Embryonic facial prominence (tissue), 1 donor: ENCODE measurements around the gene SBK2.
A peak's percentile ranks its signal among the peaks of the same experiment; 100 is the strongest.
"Not testable (repeated sequence)": the region's sequence is repeated elsewhere in the genome, so short reads cannot be mapped to it uniquely, and the experiment has no call there.

Source experiments
- DNase-seq: peaks from one replicate; pipeline ENCODE4 v3.0.0-alpha.2; 2016; ENCODE audit errors: extremely low spot score

Gene SBK2, protein sequence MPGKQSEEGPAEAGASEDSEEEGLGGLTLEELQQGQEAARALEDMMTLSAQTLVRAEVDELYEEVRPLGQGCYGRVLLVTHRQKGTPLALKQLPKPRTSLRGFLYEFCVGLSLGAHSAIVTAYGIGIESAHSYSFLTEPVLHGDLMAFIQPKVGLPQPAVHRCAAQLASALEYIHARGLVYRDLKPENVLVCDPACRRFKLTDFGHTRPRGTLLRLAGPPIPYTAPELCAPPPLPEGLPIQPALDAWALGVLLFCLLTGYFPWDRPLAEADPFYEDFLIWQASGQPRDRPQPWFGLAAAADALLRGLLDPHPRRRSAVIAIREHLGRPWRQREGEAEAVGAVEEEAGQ

DNA sequence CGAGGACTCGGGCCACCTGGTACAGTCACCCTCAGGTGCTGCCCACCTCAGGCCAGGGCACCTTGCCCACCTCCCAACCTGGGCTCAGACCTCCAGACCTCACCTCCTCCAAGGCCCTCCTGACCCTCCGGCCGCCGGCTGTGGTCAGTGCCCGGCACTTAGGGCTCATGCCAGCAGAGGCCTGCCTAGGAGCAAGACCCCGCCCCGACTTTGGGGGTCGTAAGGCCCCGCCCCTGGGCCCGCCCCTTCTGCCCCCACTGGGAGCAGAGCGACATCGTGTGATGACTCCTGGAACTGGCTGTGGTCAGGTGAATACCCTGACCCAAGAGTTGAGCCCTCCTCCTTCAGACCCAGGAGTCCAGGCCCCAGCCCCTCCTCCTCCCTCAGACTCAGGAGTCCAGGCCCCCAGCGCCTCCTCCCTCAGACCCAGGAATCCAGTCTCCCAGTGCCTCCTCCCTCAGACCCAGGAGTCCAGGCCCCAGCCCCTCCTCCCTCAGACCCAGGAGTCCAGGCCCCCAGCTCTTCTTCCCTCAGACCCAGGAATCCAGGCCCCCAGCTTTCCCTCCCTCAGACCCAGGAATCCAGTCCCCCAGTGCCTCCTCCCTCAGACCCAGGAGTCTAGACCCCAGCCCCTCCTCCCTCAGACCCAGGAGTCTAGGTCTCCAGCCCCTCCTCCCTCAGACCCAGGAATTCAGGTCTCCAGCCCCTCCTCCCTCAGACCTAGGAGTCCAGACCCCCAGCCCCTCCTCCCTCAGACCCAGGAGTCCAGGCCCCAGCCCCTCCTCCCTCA is at the start of gene SBK2:
SBK2 (minus strand) TSS at position 183 of the 790 bp plus-strand sequence. CDS start 839 bp downstream, outside the sequence.
- DNase-seq: no peak

DNA sequence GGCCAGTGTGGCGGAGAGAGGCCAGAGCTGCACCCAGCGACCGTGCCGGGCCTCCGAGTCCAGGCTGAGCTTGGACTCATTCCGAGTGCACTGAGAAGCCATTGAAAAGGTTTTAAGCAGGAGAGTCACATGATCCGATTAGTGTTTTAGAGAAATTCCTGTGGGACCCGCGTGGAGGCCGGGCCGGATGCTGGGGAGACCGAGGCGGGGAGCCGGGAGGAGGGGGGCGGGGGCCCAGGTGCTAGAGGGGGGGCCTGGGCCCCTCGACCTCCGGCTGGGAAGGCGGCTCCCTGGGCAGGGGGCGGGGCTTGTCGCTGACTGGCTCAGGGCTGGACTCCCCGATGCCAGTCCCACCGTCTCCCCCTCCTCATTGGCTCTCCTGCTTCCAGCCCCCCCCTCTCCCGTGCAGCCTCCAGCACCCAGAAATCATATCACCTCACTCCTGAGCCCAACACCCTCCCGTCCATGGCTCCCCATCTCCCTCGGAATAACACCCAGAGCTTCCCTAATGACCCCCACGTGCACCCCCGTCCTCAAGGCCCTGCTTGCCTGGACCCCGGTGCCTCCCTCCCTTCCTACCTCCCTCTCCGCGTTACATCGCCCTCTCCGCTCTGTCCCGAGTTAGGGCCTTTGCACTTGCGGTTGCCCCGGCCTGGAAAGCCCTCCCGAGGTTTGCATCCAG is 48.9 kb upstream of the SBK2 start:
- peak; percentile 84 for DNase-seq

DNA sequence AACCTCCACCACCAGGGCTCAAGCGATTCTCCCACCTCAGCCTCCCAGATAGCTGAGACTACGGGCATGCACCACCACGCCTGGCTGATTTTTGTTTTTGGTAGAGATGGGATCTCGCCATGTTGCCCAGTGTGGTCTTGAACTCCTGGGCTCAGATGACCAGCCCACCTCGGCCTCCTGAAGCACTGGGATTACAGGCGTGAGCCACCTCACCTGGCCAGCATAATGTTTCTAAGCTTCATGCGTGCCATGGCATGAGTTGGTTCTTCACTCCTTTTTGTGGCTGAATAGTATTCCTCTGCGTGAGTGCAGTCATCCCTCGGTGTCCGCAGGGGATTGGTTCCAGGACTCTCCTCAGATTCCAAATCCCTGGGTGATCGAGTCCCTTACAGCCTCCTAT is 47.9 kb upstream of the SBK2 start:
- no peak for DNase-seq

DNA sequence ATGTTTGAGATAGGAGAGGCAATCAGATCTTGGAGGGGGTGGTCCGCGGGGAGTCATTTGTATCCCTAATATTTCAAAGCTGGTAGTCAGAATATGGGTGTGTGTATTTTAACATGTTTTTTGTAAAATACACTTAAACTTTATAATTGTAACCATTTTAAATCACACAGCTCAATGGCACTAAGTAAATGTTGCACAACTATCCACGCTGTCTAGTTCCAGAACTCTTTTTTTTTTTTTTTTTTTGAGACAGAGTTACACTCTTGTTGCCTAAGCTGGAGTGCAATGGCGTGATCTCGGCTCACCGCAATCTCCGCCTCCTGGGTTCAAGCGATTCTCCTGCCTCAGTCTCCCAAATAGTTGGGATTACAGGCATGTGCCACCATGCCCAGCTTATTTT is 47.0 kb upstream of the SBK2 start:
- not testable (repeated sequence) for DNase-seq

DNA sequence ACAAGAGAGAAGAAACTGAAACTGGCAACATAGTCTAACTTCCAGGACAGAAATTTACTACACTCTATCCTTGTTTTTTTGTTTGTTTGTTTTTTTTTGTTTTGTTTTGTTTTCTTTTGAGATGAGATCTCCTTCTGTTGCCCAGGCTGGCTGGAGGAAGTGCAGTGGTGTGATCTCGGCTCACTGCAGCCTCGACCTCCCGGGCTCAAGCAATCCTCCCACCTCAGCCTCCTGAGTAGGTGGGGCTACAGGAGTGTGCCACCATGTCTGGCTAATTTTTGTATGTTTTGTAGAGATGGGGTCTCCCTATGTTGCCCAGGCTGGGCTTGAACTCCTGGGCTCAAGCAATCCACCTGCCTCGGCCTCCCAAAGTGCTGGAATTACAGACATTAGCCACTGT is 45.4 kb upstream of the SBK2 start:
- DNase-seq: not testable (repeated sequence)

DNA sequence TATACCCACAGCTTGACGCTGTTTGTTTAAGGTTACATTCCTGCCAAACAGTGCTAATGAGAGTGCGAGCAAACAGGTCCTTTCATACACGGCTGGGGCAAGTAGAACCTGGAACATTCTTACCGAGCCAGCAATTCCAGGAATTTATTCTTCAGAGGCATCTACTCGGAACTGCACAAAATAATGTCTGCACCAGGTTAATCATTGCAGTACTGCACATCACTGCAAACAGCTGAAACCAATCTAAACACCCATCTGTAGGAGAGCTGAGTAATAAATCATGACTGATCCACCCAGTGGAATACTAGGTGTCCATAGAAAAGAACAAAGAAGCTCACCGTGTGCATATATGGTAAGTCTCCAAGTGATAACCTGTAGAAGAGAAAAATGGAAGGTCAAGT is 44.9 kb upstream of the SBK2 start:
- DNase-seq: no peak

DNA sequence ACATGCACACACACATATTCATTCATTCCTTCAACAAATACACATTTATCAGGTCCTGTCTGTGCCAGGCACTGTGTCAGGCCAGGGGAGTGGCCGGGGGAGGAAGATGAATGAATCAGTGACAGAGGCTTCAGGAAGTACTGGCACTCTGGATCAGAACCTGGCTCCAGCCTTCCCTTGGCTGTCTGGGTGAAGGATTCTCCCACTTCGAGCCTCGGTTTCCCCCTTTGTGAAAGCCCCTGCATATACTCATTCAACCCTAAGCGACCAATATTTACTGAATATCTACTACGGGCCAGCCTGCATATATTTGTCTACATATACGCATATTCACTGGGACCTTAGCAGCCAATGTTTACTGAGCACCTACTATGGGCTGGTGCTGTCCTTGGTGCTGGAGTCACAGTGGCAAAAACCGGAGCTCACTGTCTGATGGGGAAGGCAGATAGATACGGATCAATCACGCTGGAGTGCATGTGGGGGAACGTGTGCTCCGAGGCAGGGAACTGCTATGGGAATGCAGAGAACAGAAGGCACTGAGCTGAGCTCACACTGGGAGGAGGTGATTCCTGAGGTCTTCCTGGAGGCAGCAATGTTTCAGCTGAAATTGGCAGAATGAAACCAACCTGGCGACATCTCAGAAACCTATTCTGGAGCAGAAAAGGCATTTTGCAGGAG is 44.4 kb upstream of the SBK2 start:
- DNase-seq: no peak

DNA sequence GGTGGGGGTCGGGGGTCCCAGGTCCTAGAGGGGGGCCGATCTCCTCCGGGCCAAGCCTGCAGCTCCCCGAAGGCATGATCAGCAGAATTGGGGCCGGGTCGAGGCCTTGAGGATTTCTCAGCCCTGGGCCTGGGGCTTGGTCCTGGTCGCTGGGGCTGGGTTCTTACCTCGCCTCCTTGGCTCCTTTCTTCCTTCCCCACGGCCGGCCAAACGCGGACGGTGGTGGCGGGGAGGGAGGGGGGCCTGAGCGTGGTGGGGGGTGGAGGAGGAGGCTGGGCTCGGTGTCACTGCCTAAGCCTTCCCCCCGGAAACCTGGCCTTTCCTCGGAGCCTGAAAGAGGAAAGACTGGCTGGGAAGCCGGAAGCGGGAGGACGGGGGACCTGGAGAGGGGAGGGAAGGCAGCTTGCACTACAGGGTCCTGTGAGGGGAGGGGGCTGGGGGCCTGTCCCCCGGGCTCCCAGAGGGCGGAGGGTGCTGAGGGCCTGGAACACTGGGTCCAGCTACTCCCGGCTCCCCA is 43.8 kb upstream of the SBK2 start, which contains the start of gene ZNF579:
ZNF579 (minus strand) TSS at position 221 of the 517 bp plus-strand sequence. CDS start 1,209 bp downstream, outside the sequence.
- DNase-seq: peak; percentile 73

DNA sequence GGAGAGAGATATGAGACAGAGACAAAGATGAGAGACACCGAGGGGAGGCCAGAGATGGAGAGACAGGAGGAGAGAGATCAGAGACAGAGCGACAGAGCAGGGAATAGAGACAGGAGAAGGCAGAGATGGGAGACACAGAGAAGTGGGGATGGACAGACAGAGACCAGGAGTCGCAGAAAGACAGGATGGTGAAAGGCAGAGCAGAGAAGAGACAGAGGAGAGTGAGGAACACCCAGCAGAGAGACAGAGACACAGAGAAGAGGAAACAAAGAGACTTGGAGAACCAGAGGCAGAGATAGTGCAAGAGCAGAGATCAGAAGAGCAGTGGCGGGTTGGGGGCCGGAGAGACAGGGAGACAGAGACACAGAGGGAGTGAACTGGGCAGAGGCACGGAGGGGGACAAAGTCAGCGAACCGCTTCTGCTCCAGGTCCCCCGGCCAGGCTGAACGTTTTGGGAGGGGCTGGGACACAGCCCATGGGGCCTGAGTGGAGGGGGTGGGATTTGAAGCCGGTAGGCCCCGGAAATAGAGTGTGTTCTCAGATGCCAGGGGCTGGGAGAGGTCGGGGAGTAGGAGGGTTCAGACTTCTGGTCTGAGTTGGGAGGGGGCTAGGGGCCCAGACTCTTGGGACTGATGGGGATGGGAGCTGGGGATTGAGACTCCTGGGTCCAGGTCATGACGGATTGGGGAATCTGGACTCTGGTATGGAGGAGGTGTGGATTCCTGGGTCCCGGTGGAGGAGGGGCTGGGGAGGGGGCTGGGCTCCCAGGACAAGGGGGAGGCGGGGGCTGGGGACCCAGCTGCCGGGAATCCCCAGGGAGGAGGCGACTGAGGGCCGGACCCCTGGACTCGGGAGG is 43.1 kb upstream of the SBK2 start:
- no peak for DNase-seq

DNA sequence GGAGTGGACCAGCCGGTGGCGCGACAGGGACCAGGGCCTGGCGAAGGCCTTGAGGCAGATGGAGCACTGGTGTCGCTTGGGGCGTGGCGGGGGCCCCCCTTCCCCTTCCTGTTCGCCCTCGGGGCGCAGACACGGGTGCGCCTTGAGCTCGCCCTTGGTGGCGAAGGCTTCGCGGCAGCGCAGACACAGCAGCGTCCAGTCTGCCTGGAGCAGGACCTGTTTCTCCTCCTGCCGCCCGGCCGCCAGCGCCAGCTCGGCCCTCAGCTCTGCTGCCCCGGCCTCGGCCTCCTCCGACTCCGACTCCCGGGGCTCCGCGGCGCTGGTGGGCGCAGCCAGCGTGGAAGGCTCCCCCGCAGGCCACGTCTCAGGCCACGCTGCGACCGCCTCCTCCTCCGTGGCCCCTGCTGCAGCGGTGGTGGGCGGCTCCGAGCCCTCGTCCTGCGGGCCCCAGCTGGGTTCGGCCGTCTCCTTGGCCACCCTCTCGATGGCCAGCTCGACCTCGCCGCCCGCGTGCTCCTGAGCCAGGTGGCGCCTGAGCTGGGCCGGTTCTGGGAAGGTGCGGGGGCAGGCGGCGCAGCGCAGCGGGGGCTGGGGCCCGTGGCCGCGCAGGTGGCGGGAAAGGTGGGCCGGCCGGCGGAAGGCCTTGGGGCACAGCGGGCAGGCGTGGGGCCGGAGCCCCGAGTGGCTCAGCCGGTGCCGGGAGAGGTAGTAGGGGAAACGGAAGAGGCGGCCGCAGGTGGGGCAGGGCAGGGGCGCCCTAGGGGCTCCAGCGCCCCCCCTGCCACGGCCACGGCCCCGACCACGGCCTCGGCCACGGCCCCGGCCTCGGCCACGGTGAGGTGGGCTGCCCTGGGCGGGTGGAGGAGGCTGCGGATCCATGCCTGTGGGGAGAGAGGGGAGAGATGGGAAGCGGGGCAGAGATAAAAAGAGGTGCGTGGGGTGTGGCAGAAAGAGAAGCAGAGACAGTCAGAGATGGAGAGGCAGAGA is 42.1 kb upstream of the SBK2 start:
- no peak for DNase-seq

DNA sequence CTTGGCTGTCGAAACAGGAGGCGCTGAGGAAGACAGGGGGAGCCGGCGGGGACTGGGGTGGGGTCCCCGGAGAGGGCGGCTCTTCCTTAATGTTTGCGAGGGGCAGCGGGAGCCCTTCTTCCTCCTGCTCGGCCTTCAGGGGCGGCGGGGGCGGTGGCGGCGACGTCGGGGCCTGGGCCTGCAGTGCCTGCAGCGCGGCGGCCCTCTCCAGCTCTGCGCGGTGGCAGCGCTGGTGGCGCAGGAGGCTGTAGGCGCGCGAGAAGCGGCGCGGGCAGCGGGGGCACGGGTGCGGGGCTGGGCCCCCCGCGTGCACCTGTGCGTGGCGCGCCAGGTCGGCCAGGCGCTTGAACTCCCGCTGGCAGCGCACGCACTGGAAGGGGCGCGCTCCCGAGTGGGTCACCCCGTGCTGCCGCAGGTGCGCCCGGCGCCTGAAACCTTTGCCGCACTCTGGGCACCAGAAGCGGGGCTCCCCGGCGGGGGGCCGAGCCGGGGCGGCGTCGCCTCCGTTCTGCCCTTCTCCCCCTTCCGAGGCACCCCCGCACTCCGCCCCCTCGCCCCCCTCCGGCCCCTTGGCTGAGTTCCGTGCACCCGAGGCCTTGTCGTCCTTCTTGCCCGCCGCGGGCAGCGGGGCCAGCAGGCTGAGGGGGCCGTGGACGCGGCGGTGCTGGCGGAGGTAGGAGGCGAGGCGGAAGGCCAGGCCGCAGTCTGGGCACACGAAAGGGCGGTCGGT is 41.3 kb upstream of the SBK2 start:
- no peak for DNase-seq

DNA sequence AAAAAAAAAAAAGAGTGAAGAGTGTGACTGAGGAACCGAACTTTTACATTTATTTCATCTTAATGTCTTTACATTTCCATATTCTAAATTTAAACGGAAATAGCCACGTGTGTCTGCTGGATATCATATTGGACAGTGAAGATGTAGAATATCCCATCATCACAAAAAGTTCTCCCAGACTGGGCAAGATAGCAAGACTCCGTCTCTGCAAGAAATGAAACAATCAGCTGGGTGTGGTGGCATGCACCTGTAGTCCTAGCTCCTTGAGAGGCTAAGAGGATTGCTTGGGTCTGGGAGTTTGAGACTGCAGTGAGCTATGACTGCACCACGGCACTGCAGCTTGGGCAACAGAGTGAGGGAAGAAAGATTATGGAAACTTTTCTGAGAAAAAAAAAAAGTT is 39.8 kb upstream of the SBK2 start:
- no peak for DNase-seq

DNA sequence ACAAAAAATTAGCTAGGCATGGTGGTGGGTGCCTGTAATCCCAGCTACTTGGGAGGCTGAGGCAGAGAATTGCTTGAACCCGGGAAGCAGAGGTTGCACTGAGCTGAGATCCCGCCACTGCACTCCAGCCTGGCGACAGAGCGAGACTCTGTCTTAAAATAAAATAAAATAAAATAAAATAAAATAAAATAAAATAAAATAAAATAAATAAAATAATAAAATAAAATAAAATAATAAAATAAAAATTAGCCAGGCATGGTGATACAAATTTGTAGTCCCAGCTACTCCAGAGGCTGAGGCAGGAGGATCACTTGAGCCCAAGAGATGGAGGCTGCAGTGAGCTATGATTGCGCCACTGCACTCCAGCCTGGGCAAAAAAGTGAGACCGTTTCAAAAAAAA is 37.0 kb upstream of the SBK2 start:
- DNase-seq: not testable (repeated sequence)

DNA sequence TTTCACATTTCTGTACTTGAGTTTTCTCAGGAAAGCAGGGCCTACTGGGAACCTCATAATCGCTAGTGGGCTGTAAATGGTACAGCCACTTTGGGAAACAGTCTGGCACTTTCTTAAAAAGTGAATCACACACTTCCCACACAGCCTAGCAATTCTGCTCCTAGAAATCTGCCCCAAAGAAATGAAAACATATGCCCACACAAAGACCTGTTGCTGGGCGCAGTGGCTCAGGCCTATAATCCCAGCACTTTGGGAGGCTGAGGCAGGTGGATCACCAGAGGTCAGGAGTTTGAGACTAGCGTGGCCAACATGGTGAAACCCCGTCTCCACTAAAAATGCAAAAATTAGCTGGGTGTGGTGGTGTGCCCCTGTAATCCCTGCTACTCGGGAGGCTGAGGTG is 32.5 kb upstream of the SBK2 start:
- DNase-seq: not testable (repeated sequence)

DNA sequence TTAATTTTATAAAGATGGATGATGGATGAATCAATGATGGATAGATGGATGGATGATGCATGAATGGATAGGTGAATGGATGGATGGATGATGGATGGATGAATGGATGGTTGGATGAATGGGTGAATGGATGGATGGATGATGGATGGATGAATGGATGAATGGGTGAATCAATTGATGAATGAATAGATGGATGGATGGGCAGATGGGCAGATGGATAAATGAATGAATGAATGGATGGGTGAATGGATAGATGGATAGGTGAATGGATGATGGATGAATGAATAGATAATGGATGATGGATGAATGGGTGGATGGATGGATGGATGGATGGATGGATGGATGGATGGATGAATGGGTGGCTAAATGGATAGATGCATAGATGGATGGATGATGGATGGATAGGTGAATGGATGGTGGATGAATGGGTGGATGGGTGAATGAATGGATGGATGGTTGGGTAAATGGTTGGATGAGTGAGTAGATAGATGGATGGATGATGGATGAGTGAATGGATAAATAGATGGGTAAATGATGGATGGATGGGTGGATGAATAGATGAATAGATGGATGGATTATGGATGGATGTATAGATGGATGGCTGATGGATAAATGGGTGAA is 30.9 kb upstream of the SBK2 start:
- no peak for DNase-seq

DNA sequence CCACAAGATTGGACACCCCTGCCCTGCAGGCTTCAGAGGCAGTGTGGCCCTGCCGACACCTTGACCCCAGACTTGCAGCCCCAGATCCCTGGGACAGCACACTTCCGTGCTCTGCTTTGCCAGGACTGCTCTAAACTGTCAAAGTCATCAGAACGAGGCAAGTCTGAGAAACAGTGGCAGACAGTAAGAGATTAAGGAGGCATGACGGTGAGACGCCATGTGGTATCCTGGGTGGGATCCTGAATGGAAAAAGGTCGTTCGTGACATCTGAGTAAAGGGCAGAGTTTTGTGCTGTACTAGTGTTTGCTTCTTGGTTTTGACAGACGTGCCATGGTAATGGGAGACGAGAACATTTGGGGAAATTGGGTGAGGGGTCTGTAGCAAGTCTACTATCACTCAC is 29.9 kb upstream of the SBK2 start:
- DNase-seq: no peak

DNA sequence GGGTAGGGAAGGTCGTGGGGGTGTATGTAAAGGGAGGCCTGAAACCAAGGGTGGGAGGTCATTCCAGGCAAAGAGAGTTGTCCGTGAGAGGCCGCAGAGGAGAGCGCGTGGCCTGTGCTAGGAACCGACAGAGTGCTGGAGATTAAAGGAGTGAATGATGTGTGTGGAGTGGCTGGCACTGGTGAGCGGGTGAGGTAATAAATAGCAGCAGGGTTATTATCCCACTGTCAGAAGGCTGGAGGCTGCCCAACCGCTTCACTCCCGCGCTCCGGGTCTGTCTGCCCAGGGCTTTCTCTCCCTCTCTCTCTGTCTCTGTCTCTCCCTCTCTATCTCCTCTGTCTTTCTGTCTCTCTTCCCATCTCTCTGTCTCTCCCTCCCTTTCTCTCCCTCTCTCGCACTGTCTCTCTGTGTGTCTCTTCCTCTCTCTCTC is 26.3 kb upstream of the SBK2 start:
- no peak for DNase-seq

DNA sequence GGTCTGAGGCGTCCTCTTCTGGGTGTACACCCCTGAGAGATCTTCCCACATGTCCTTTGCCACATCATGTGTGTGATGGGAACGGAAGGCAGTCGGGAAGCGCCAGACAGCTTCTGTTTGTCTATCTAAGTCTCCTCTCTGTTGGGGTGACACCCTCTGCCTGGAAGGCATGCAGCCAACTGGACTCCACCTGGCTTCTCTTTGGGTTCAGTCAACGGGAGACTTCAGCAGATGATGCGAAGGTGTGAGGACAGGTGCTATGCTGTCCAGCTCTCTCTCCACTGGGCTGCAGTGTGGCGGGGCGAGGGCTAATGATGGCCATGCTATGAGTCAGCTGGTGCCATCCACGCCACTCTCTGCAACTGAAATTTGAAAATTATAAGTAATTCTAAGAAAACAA is 22.8 kb upstream of the SBK2 start:
- no peak for DNase-seq
